GM12892 (cell line): ENCODE results near the gene PHF19.
A peak's percentile ranks its signal among the peaks of the same experiment; 100 is the strongest.

Experiments
- POLR2A ChIP-seq: IDR thresholded peaks from 2 replicates; pipeline ENCODE4 v1.6.1; 2011; ENCODE audit warnings: low read depth, low read length, control low read depth
- POLR2AphosphoS5 ChIP-seq: IDR thresholded peaks from 2 replicates; pipeline ENCODE4 v1.6.1; 2011; ENCODE audit warnings: low read depth, low read length, control low read depth

DNA sequence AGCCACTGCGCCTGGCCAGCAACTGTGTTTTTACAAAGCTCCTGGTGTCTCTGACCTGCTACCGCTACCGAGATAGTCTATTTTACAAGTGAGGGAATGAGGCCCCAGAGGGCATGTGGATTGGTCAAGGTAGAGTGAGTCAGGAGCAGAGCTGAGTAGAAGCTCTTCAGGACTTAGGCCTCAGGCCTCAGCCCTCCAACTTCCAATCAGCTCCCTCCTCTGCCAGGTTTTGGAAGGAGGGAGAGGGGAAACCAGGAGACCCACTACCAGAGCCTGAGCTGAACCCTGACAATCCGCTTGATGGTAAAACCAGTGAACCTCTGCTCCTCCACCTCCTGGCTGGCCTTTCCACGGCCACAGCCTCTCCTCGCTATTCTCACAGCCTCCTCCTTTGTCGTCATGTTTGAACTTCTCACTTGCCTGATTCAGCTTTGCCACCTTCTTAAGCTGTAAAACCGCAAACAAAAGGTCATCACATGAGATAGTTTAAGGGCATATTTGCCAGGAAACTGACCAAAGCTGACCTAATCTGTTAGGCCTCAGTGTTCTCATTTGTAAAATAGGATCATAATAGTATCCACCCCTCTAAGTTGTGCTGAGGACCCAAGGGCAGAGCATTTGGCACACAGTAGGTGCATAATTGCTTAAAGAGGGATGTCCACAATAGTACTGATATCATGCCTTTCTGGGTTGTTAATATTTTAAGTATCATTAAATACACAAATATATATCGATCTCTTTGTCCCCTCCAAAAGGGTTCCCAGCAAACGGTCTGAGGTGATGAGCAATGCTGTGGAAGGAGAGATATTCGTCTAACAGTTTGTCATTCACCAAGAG, 47.9 kb upstream of the PHF19 start:
- TF ChIP-seq POLR2A (peak; percentile 53; the same call in 1 of the 2 replicates), POLR2AphosphoS5 (no peak; the same call in 1 of the 2 replicates)
